Ectodermal cell (in vitro differentiated cells): Measurements from ENCODE around the gene AKAP13.

Experiments
- H3K27ac ChIP-seq: 2 replicates; pipeline ENCODE4 v1.7.0; 2013; ENCODE audit warnings: mild to moderate bottlenecking, low read depth, low read length; ENCODE audit not compliant: insufficient read depth, poor library complexity, severe bottlenecking
- H3K27me3 ChIP-seq: 2 replicates; pipeline ENCODE4 v1.7.0; 2013; ENCODE audit warnings: mild to moderate bottlenecking, low read length; ENCODE audit not compliant: insufficient read depth, control insufficient read depth, poor library complexity, severe bottlenecking
- H3K36me3 ChIP-seq: one replicate; pipeline ENCODE4 v1.7.0; 2013; ENCODE audit warnings: low read length; ENCODE audit not compliant: control insufficient read depth, insufficient read depth
- H3K4me1 ChIP-seq: one replicate; pipeline ENCODE4 v1.7.0; 2013; ENCODE audit warnings: low read length; ENCODE audit not compliant: control insufficient read depth, insufficient read depth
- H3K4me3 ChIP-seq: 2 replicates; pipeline ENCODE4 v1.7.0; 2013; ENCODE audit warnings: low read depth, low read length, control low read depth; ENCODE audit not compliant: insufficient read depth
- H3K9me3 ChIP-seq: 2 replicates; pipeline ENCODE4 v1.7.0; 2013; ENCODE audit warnings: mild to moderate bottlenecking, low read length, moderate library complexity; ENCODE audit not compliant: control insufficient read depth
- WGBS, 2 experiments: methylation state at CpG; one replicate each; pipeline ENCODE4 v1.1.7; 2013; ENCODE audit warnings: missing lambda C conversion rate in 2 of 2; 5-methylcytosine and 5-hydroxymethylcytosine counted together

The AKAP13 gene

GRCh38 chr15:85759376-85759775 lies 379.0 kb downstream of the AKAP13 start:
- no peaks in the 10 kb centered on the region for H3K9me3 ChIP-seq
- no peaks in the 10 kb centered on the region for H3K27me3 ChIP-seq
- no peak overlapping the region for H3K4me3 ChIP-seq
- H3K36me3 ChIP-seq: peaks cover 9% of the 10 kb centered on the region
- H3K27ac ChIP-seq: no peak overlapping the region
- WGBS, 2 experiments: 95% methylated on average over 13 of the region's 13 CpGs
- peaks cover 12% of the 10 kb centered on the region for H3K4me1 ChIP-seq

GRCh38 chr15:85760049-85760448 lies 379.6 kb downstream of the AKAP13 start:
- H3K36me3 ChIP-seq: peaks cover 9% of the 10 kb centered on the region

GRCh38 chr15:85760531-85761371 lies 380.3 kb downstream of the AKAP13 start:
- Histone ChIP-seq H3K27me3 (no peaks in the 10 kb centered on the region), H3K36me3 (peaks cover 9% of the 10 kb centered on the region), H3K4me1 (peaks cover 19% of the 10 kb centered on the region), H3K9me3 (no peaks in the 10 kb centered on the region), H3K27ac (no peak overlapping the region), H3K4me3 (no peak overlapping the region)
- 94 to 96% methylated on average over 28 of the region's 28 CpGs for WGBS, 2 experiments

More at GRCh38 chr15:85760049-85760448, 379.6 kb downstream of the AKAP13 start:
- H3K4me1 ChIP-seq: peaks cover 17% of the 10 kb centered on the region
- 95 to 96% methylated on average over 6 of the region's 6 CpGs for WGBS, 2 experiments
- no peaks in the 10 kb centered on the region for H3K9me3 ChIP-seq
- no peaks in the 10 kb centered on the region for H3K27me3 ChIP-seq
- H3K27ac ChIP-seq: no peak overlapping the region
- no peak overlapping the region for H3K4me3 ChIP-seq

- peaks cover 28% of the 10 kb centered on the region for H3K4me1 ChIP-seq
Measured at GRCh38 chr15:85761635-85762034, 381.2 kb downstream of the AKAP13 start.

GRCh38 chr15:85762039-85762755 lies 381.8 kb downstream of the AKAP13 start:
- no peak overlapping the region for H3K4me3 ChIP-seq
- H3K4me1 ChIP-seq: peaks cover 33% of the 10 kb centered on the region
- no peaks in the 10 kb centered on the region for H3K27me3 ChIP-seq
- H3K9me3 ChIP-seq: no peaks in the 10 kb centered on the region
- no peak overlapping the region for H3K27ac ChIP-seq
- WGBS, 2 experiments: 92 to 94% methylated on average over 15 of the region's 15 CpGs
- peaks cover 9% of the 10 kb centered on the region for H3K36me3 ChIP-seq

More at GRCh38 chr15:85761635-85762034, 381.2 kb downstream of the AKAP13 start:
- Histone ChIP-seq H3K27ac (no peak overlapping the region), H3K4me3 (no peak overlapping the region), H3K27me3 (no peaks in the 10 kb centered on the region), H3K36me3 (peaks cover 9% of the 10 kb centered on the region), H3K9me3 (no peaks in the 10 kb centered on the region)
- WGBS, 2 experiments: 94 to 97% methylated on average over 9 of the region's 9 CpGs

- 95 to 97% methylated on average over 8 of the region's 8 CpGs for WGBS, 2 experiments
- peaks cover 9% of the 10 kb centered on the region for H3K36me3 ChIP-seq
Measured at GRCh38 chr15:85762756-85763127, 382.3 kb downstream of the AKAP13 start.

GRCh38 chr15:85763157-85763556 lies 382.8 kb downstream of the AKAP13 start:
- Histone ChIP-seq H3K4me3 (no peak overlapping the region), H3K27ac (no peak overlapping the region), H3K9me3 (no peaks in the 10 kb centered on the region), H3K36me3 (peaks cover 9% of the 10 kb centered on the region), H3K27me3 (no peaks in the 10 kb centered on the region), H3K4me1 (peaks cover 33% of the 10 kb centered on the region)
- 95 to 96% methylated on average over 16 of the region's 16 CpGs for WGBS, 2 experiments

More at GRCh38 chr15:85762756-85763127, 382.3 kb downstream of the AKAP13 start:
- no peak overlapping the region for H3K27ac ChIP-seq
- no peaks in the 10 kb centered on the region for H3K27me3 ChIP-seq
- H3K9me3 ChIP-seq: no peaks in the 10 kb centered on the region
- no peak overlapping the region for H3K4me3 ChIP-seq
- peaks cover 33% of the 10 kb centered on the region for H3K4me1 ChIP-seq

GRCh38 chr15:85763673-85764633 lies 383.6 kb downstream of the AKAP13 start:
- H3K36me3 ChIP-seq: peaks cover 11% of the 10 kb centered on the region
- H3K9me3 ChIP-seq: no peaks in the 10 kb centered on the region
- WGBS, 2 experiments: 92% methylated on average over 28 of the region's 28 CpGs
- no peak overlapping the region for H3K27ac ChIP-seq
- no peaks in the 10 kb centered on the region for H3K27me3 ChIP-seq
- no peak overlapping the region for H3K4me3 ChIP-seq
- H3K4me1 ChIP-seq: peaks cover 33% of the 10 kb centered on the region

GRCh38 chr15:85764649-85765277 lies 384.4 kb downstream of the AKAP13 start:
- Histone ChIP-seq H3K4me3 (no peak overlapping the region), H3K27me3 (no peaks in the 10 kb centered on the region), H3K4me1 (peaks cover 33% of the 10 kb centered on the region), H3K27ac (no peak overlapping the region), H3K36me3 (peaks cover 14% of the 10 kb centered on the region), H3K9me3 (no peaks in the 10 kb centered on the region)
- WGBS, 2 experiments: 91 to 93% methylated on average over 3 of the region's 3 CpGs
